Neural cell (in vitro differentiated cells): ENCODE results near the gene OSBPL5. TPM values are rescaled to one million over a fixed set of nuclear protein-coding genes. Genes with fewer than 3 reads are reported as not detected.

Experiments
- H2AFZ ChIP-seq: fragments of 200-600, 300-800 bp; sonication (generic), shearing (Covaris generic); 2 replicates; pipeline ENCODE4 v1.6.0; 2014; ENCODE audit warnings: low read depth, mild to moderate bottlenecking, antibody characterized with exemption, low read length, moderate library complexity
- H3F3A ChIP-seq: fragments of 200-600 bp; shearing (Covaris generic); 2 replicates; pipeline ENCODE4 v1.6.1; 2016; ENCODE audit warnings: mild to moderate bottlenecking, moderate library complexity, mixed read lengths, antibody characterized with exemption, low read length; ENCODE audit not compliant: insufficient read depth, poor library complexity, severe bottlenecking
- H3K27ac ChIP-seq: fragments of 200-600, 300-800 bp; sonication (generic), shearing (Covaris generic); 2 replicates; pipeline ENCODE4 v1.5.1; 2014; ENCODE audit warnings: mild to moderate bottlenecking, low read length, moderate library complexity
- H3K27me3 ChIP-seq: fragments of 300-800, 200-600 bp; sonication (generic), shearing (Covaris generic); 2 replicates; pipeline ENCODE4 v1.6.0; 2014; ENCODE audit warnings: mild to moderate bottlenecking, low read depth, low read length, moderate library complexity; ENCODE audit not compliant: insufficient read depth
- H3K36me3 ChIP-seq: fragments of 300-800, 200-600 bp; sonication (generic), shearing (Covaris generic); 2 replicates; pipeline ENCODE4 v1.5.1; 2014; ENCODE audit warnings: mild to moderate bottlenecking, antibody characterized with exemption, low read length, moderate library complexity; ENCODE audit not compliant: insufficient read depth
- H3K4me2 ChIP-seq: fragments of 300-800, 200-600 bp; sonication (generic), shearing (Covaris generic); 2 replicates; pipeline ENCODE4 v1.6.0; 2014; ENCODE audit warnings: mild to moderate bottlenecking, low read length
- H3K4me3 ChIP-seq: fragments of 300-800, 200-600 bp; sonication (generic), shearing (Covaris generic); 2 replicates; pipeline ENCODE4 v1.5.1; 2014; ENCODE audit warnings: mild to moderate bottlenecking, low read length, moderate library complexity
- H3K79me2 ChIP-seq: fragments of 200-600 bp; shearing (Covaris generic); replicated peaks from 2 replicates; pipeline ENCODE4 v1.6.0; 2014; ENCODE audit warnings: mild to moderate bottlenecking, low read length, moderate library complexity; ENCODE audit not compliant: insufficient read depth
- H3K9ac ChIP-seq: fragments of 300-800, 200-600 bp; sonication (generic), shearing (Covaris generic); 2 replicates; pipeline ENCODE4 v1.6.1; 2016; ENCODE audit warnings: mild to moderate bottlenecking, low read length, mixed read lengths
- H3K9me2 ChIP-seq: fragments of 200-600 bp; shearing (Covaris generic); 2 replicates; pipeline ENCODE4 v1.6.1; 2016; ENCODE audit warnings: mild to moderate bottlenecking, low read length, mixed read lengths; ENCODE audit not compliant: insufficient read depth
- H3K9me3 ChIP-seq: fragments of 200-600, 300-800 bp; sonication (generic), shearing (Covaris generic); 2 replicates; pipeline ENCODE4 v1.6.1; 2016; ENCODE audit warnings: mild to moderate bottlenecking, mixed run types, low read length, moderate library complexity, mixed read lengths
- H4K20me1 ChIP-seq: fragments of 200-600 bp; shearing (Covaris generic); 2 replicates; pipeline ENCODE4 v1.6.1; 2016; ENCODE audit warnings: mild to moderate bottlenecking, mixed run types; ENCODE audit not compliant: insufficient read depth
- EP300 ChIP-seq: fragments of 450-650 bp; conservative IDR thresholded peaks from 2 replicates; pipeline ENCODE4 v1.6.1; 2014; ENCODE audit warnings: antibody characterized with exemption, mild to moderate bottlenecking, moderate library complexity; ENCODE audit not compliant: poor library complexity, severe bottlenecking
- EZH2 ChIP-seq: fragments of 200-600, 300-800 bp; shearing (Covaris generic), sonication (generic); IDR thresholded peaks from 2 replicates; pipeline ENCODE4 v1.6.1; 2014; ENCODE audit warnings: antibody characterized with exemption, low read length, borderline replicate concordance, mild to moderate bottlenecking; ENCODE audit not compliant: insufficient read depth, poor library complexity, severe bottlenecking
- MXI1 ChIP-seq: fragments of 450-650 bp; conservative IDR thresholded peaks from 2 replicates; pipeline ENCODE4 v1.6.1; 2014; ENCODE audit warnings: antibody characterized with exemption, mild to moderate bottlenecking; ENCODE audit not compliant: poor library complexity, severe bottlenecking
- POLR2AphosphoS5 ChIP-seq: IDR thresholded peaks from 2 replicates; pipeline ENCODE4 v1.6.1; 2012
- RAD21 ChIP-seq: fragments of 450-650 bp; conservative IDR thresholded peaks from 2 replicates; pipeline ENCODE4 v1.6.1; 2014; ENCODE audit warnings: antibody characterized with exemption, mild to moderate bottlenecking, moderate library complexity
- REST ChIP-seq: IDR thresholded peaks from 2 replicates; pipeline ENCODE4 v1.6.1; 2012; ENCODE audit warnings: borderline replicate concordance
- SMC3 ChIP-seq: fragments of 450-650 bp; conservative IDR thresholded peaks from 2 replicates; pipeline ENCODE4 v1.6.1; 2014; ENCODE audit warnings: antibody characterized with exemption, mild to moderate bottlenecking, moderate library complexity; ENCODE audit not compliant: poor library complexity
- TAF1 ChIP-seq: IDR thresholded peaks from 2 replicates; pipeline ENCODE4 v1.6.1; 2012; ENCODE audit warnings: low read depth
- polyA plus RNA-seq: library from polyadenylated mRNA; depleted of rRNA; stranded (reverse); fragments of >200 nt; gene quantifications from 2 replicates; pipeline ENCODE4 v1.2.3, GENCODE V29; 2014
- TF ChIP-seq, protein P1 (sequence below): fragments of 450-650 bp; IDR thresholded peaks from 2 replicates; pipeline ENCODE4 v1.5.1; 2014; ENCODE audit warnings: antibody characterized with exemption, mild to moderate bottlenecking, moderate library complexity; ENCODE audit not compliant: poor library complexity, severe bottlenecking

The OSBPL5 gene
- polyA plus RNA-seq, 1 donor from 2014 or later = 49.1 TPM

DNA sequence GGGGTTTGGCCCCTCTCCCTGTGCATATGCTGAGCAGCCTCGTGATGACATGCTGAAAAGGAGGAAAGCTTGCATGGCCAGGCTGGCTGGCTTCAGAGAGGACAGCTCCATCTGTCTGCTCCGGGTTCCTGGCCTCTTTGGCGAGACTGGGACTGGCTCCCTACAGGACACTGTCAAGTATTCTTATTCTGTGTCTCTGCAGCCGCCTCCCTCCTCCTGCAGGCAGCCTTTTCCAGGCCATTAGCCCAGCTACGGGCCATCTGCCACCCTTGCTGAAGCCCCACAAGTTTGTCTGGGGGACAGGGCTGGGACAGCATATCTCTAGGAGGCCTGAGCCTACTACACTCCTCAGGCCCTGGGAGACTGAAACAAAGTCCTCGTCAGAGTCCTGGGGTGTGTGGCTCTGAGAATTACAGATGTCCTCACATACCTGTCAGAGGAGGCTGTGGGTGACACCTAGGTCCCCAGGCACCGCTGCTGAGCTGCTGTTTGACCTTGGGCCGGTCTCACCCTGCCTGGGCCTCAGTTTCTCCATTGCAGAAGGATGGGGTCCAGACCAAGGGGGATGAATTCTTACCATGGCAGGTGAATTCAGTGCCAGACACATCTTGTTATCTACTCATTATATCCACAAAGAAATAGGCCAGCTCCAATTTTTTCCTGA lies 42.5 kb upstream of the OSBPL5 start:
- Histone ChIP-seq H3K27ac (no peak overlapping the region), H3K4me3 (no peak overlapping the region), H4K20me1 (no peaks in the 10 kb centered on the region), H3K9ac (no peak overlapping the region), H2AFZ (no peak overlapping the region), H3K79me2 (no peaks in the 10 kb centered on the region), H3K27me3 (peaks cover 15% of the 10 kb centered on the region), H3K9me3 (no peaks in the 10 kb centered on the region), H3K36me3 (no peaks in the 10 kb centered on the region), H3F3A (no peaks in the 10 kb centered on the region), H3K4me2 (no peak overlapping the region), H3K9me2 (no peaks in the 10 kb centered on the region)
- no peak for TF ChIP-seq RAD21
- TF ChIP-seq EZH2 = no peak
- TF ChIP-seq, protein P1, sequence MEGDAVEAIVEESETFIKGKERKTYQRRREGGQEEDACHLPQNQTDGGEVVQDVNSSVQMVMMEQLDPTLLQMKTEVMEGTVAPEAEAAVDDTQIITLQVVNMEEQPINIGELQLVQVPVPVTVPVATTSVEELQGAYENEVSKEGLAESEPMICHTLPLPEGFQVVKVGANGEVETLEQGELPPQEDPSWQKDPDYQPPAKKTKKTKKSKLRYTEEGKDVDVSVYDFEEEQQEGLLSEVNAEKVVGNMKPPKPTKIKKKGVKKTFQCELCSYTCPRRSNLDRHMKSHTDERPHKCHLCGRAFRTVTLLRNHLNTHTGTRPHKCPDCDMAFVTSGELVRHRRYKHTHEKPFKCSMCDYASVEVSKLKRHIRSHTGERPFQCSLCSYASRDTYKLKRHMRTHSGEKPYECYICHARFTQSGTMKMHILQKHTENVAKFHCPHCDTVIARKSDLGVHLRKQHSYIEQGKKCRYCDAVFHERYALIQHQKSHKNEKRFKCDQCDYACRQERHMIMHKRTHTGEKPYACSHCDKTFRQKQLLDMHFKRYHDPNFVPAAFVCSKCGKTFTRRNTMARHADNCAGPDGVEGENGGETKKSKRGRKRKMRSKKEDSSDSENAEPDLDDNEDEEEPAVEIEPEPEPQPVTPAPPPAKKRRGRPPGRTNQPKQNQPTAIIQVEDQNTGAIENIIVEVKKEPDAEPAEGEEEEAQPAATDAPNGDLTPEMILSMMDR = no peak
- TF ChIP-seq POLR2AphosphoS5 = no peak
- TF ChIP-seq TAF1 = no peak
- TF ChIP-seq MXI1 = no peak
- no peak for TF ChIP-seq REST
- TF ChIP-seq SMC3 = no peak
- no peak for TF ChIP-seq EP300

- Histone ChIP-seq H3F3A (no peaks in the 10 kb centered on the region), H4K20me1 (no peaks in the 10 kb centered on the region), H3K9ac (no peak overlapping the region), H3K4me3 (no peak overlapping the region), H3K27ac (no peak overlapping the region), H3K4me2 (no peak overlapping the region), H3K9me2 (no peaks in the 10 kb centered on the region), H2AFZ (no peak overlapping the region), H3K9me3 (no peaks in the 10 kb centered on the region), H3K27me3 (peaks cover 22% of the 10 kb centered on the region), H3K79me2 (no peaks in the 10 kb centered on the region), H3K36me3 (no peaks in the 10 kb centered on the region)
- TF ChIP-seq EP300 = no peak
- TF ChIP-seq REST = no peak
- TF ChIP-seq POLR2AphosphoS5 = no peak
- no peak for TF ChIP-seq SMC3
- no peak for TF ChIP-seq RAD21
- TF ChIP-seq MXI1 = no peak
- no peak for TF ChIP-seq TAF1
- TF ChIP-seq, protein P1 = no peak
- TF ChIP-seq EZH2 = no peak
Measured at GRCh38 chr11:3206922-3207204, 41.8 kb upstream of the OSBPL5 start.
